Natural killer cell treated with Interleukin-12 subunit alpha and Interleukin-12 subunit beta and Interleukin-15 and Interleukin-18, amount 100 ng/mL, for 72 hours (primary cell): ENCODE measurements around the gene SIRPB1. TPM values are rescaled to one million over a fixed set of nuclear protein-coding genes. Genes with fewer than 3 reads are reported as not detected.
"Not testable (repeated sequence)": the region's sequence is repeated elsewhere in the genome, so short reads cannot be mapped to it uniquely, and the experiment has no call there.

Experiments used
- ATAC-seq, 2 donors: fragments of 150-1000 bp; cut with Tn5 transposase in 1 of 2; sonication (Bioruptor Pico), chemical (Tn5 transposase) in 1 of 2; 2 replicates each; pipeline ENCODE4 v1.10.0; 2021
- DNase-seq: peaks from one replicate; pipeline ENCODE4 v3.0.0; 2022; ENCODE audit warnings: low spot score
- H3K27ac Mint-ChIP-seq, 2 donors: 1 replicate in 1 of 2; 2 replicates in 1 of 2; pipeline ENCODE4 v1.8.0; 2022; ENCODE audit warnings: mixed read lengths in 2 of 2, mild to moderate bottlenecking in 1 of 2, moderate library complexity in 1 of 2
- H3K27me3 Mint-ChIP-seq, 2 donors: 1 replicate in 1 of 2; 2 replicates in 1 of 2; pipeline ENCODE4 v1.8.0; 2022; ENCODE audit warnings: mixed read lengths in 2 of 2
- H3K36me3 Mint-ChIP-seq: one replicate; pipeline ENCODE4 v1.8.0; 2022; ENCODE audit warnings: mixed read lengths
- H3K4me1 Mint-ChIP-seq, 2 donors: 1 replicate in 1 of 2; 2 replicates in 1 of 2; pipeline ENCODE4 v1.8.0; 2022; ENCODE audit warnings: low read depth in 2 of 2, mixed read lengths in 2 of 2, mild to moderate bottlenecking in 1 of 2
- H3K4me3 Mint-ChIP-seq: one replicate; pipeline ENCODE4 v1.8.0; 2022; ENCODE audit warnings: mixed read lengths
- H3K9me3 Mint-ChIP-seq: 2 replicates; pipeline ENCODE4 v1.8.0; 2022; ENCODE audit warnings: mixed read lengths
- total RNA-seq, 2 donors: library from RNA; stranded (reverse); gene quantifications; one replicate each; pipeline ENCODE4 v1.2.3, GENCODE V29; 2022

SIRPB1 gene
- total RNA-seq, 2 donors from 2014 or later = 2.7 TPM; not detected in 1

DNA sequence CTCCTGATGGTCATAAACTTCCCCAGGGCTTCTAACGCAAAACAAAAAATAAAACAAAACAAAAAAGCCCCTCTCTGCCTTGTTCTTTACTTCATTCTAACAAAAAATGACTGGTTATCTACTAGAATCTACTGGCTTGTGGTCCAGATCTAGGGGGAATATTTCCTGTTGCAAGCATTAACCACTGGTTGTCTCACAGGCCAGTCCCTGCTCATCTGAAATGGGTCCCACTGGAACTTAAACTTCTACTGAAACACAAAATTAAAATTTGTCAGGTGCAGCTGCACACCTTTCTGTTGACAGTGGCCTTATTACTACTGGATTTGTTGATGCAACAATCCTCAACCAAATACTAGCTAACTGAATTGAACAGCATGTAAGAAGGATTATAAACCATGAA is 32.3 kb upstream of the SIRPB1 start:
- no peak for DNase-seq
- no peaks in the 10 kb centered on the region for H3K9me3 Mint-ChIP-seq
- no peak for ATAC-seq
- H3K36me3 Mint-ChIP-seq = no peaks in the 10 kb centered on the region
- no peak overlapping the region for H3K4me3 Mint-ChIP-seq
- H3K4me1 Mint-ChIP-seq = peaks cover 19 to 37% of the 10 kb centered on the region in 2 donors
- no peak overlapping the region for H3K27ac Mint-ChIP-seq
- H3K27me3 Mint-ChIP-seq = peaks cover 0 to 5% of the 10 kb centered on the region in 2 donors

DNA sequence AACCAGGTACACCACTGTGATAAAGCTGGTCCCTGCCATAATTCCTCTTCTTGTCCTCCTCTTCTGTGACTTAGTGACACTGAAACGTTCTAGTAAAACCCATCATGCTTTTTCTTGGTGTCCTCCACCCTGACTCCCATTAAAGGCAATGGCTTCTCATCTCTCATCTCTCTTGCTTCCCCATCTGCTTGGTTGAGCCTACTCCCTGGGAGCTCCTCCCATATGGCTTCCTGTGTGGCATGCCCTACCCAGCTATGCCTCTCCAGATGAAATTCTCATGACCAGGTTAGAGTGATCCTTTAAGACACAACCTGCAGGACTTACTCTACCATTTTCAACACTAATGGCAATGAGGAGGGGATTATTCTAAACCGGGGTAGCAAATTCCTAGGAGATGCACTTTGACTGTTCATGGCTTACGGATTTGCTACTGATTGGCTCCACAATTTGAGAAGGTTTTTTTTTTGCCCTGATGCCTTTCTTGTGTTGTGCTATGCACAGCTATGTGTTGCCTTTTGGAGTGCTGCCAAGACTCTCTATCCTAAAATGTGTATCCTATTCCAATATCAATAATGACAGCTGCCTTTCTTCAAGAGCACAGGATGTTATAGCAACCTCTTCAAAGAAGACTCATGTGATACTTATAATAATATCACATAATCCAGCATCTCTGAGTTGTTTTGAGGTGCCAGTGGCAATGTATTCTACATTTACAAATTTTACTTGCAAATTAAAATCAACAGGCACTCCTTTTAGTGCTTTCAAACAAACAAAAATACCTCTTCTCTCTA is 31.7 kb upstream of the SIRPB1 start:
- DNase-seq (no peak), ATAC-seq (no peak)
- H3K36me3 Mint-ChIP-seq = no peaks in the 10 kb centered on the region
- no peaks in the 10 kb centered on the region for H3K9me3 Mint-ChIP-seq
- H3K4me3 Mint-ChIP-seq = no peak overlapping the region
- H3K27me3 Mint-ChIP-seq = peaks cover 0 to 5% of the 10 kb centered on the region in 2 donors
- H3K27ac Mint-ChIP-seq = no peak overlapping the region
- peaks cover 17 to 32% of the 10 kb centered on the region in 2 donors for H3K4me1 Mint-ChIP-seq

GRCh38 chr20:1648101-1648500 is 28.3 kb upstream of the SIRPB1 start:
- no peaks in the 10 kb centered on the region for H3K9me3 Mint-ChIP-seq
- H3K4me3 Mint-ChIP-seq = no peak overlapping the region
- DNase-seq (no peak), ATAC-seq (peak in 1 of 2 donors; percentile 53)
- peaks cover 0 to 2% of the 10 kb centered on the region in 2 donors for H3K27me3 Mint-ChIP-seq
- H3K27ac Mint-ChIP-seq = no peak overlapping the region
- no peaks in the 10 kb centered on the region for H3K36me3 Mint-ChIP-seq
- peaks cover 13 to 18% of the 10 kb centered on the region in 2 donors for H3K4me1 Mint-ChIP-seq

GRCh38 chr20:1646975-1647431 is 27.2 kb upstream of the SIRPB1 start:
- H3K4me3 Mint-ChIP-seq = no peak overlapping the region
- no peaks in the 10 kb centered on the region for H3K9me3 Mint-ChIP-seq
- no peaks in the 10 kb centered on the region for H3K27me3 Mint-ChIP-seq
- H3K4me1 Mint-ChIP-seq = peaks cover 7 to 10% of the 10 kb centered on the region in 2 donors
- DNase-seq (no peak), ATAC-seq (no peak)
- no peaks in the 10 kb centered on the region for H3K36me3 Mint-ChIP-seq
- no peak overlapping the region for H3K27ac Mint-ChIP-seq

DNA sequence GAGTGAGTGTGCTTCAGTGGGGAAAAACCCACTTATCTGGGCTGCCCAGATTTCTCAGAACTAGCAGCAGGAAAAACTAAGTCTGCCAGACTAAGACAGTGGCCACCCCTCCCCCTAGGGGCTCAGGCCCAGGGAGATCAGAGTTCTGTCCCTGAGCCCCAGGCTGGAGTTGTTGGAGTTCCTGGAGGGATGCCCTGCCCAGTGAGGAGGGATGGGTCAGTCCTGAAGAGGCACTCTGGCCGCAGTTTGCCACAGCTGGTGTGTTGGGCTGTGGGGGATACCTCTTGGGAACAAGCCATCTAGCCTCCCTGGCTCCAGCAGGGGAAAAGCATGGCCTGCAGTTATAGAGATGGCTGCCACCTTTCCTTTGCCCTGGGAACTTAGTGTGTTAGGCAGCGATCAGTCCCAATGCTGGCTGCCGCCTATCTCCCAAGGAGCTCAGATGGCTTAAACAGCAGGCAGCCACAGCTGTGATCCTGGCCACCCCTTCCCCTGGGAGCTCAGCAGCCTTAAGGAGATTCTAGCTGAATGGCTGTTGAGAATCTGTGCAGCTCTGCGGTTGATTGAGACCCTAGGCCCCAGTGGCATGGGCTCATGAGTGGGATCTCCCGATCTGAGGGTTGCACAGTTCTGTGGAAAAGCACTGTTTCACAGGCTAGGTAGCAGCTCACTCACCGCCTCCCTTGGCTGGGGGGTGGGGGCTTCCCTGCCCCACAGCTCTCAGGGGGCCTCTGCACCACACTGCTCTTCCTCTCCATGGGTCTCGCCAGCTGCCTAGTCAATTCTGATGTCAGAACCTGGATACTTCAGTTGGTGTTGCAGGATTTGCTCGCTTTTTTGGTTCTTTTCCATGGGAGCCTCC is 24.5 kb upstream of the SIRPB1 start:
- H3K4me3 Mint-ChIP-seq = no peak overlapping the region
- ATAC-seq = peak in 1 of 2 donors; percentile 15
- no peak overlapping the region for H3K27ac Mint-ChIP-seq
- no peak for DNase-seq
- H3K9me3 Mint-ChIP-seq = no peaks in the 10 kb centered on the region
- H3K36me3 Mint-ChIP-seq = no peaks in the 10 kb centered on the region
- H3K4me1 Mint-ChIP-seq = no peaks in the 10 kb centered on the region
- H3K27me3 Mint-ChIP-seq = peaks cover 0 to 4% of the 10 kb centered on the region in 2 donors

GRCh38 chr20:1638643-1639042 is 18.8 kb upstream of the SIRPB1 start:
- not testable (repeated sequence) for H3K4me3 Mint-ChIP-seq, DNase-seq, H3K36me3 Mint-ChIP-seq, H3K27ac Mint-ChIP-seq, H3K27me3 Mint-ChIP-seq, H3K9me3 Mint-ChIP-seq, ATAC-seq, H3K4me1 Mint-ChIP-seq

GRCh38 chr20:1637755-1638154 is 17.9 kb upstream of the SIRPB1 start:
- ATAC-seq (no peak), DNase-seq (no peak)
- Mint-ChIP-seq H3K27ac (no peak overlapping the region), H3K4me1 (no peaks in the 10 kb centered on the region), H3K27me3 (peaks cover 0 to 4% of the 10 kb centered on the region in 2 donors), H3K36me3 (no peaks in the 10 kb centered on the region), H3K9me3 (no peaks in the 10 kb centered on the region), H3K4me3 (no peak overlapping the region)

GRCh38 chr20:1637226-1637625 is 17.4 kb upstream of the SIRPB1 start:
- ATAC-seq = no peak
- no peak for DNase-seq

GRCh38 chr20:1636621-1637020 is 16.8 kb upstream of the SIRPB1 start:
- H3K4me1 Mint-ChIP-seq = peaks cover 0 to 11% of the 10 kb centered on the region in 2 donors
- H3K27ac Mint-ChIP-seq = no peak overlapping the region
- H3K4me3 Mint-ChIP-seq = no peak overlapping the region
- H3K9me3 Mint-ChIP-seq = no peaks in the 10 kb centered on the region
- DNase-seq (no peak), ATAC-seq (peak; percentile 17 to 36)
- H3K27me3 Mint-ChIP-seq = peaks cover 0 to 4% of the 10 kb centered on the region in 2 donors
- H3K36me3 Mint-ChIP-seq = no peaks in the 10 kb centered on the region

More at GRCh38 chr20:1637226-1637625, 17.4 kb upstream of the SIRPB1 start:
- no peaks in the 10 kb centered on the region for H3K9me3 Mint-ChIP-seq
- peaks cover 0 to 4% of the 10 kb centered on the region in 2 donors for H3K27me3 Mint-ChIP-seq
- peaks cover 0 to 4% of the 10 kb centered on the region in 2 donors for H3K4me1 Mint-ChIP-seq
- no peaks in the 10 kb centered on the region for H3K36me3 Mint-ChIP-seq
- no peak overlapping the region for H3K27ac Mint-ChIP-seq
- no peak overlapping the region for H3K4me3 Mint-ChIP-seq

GRCh38 chr20:1635291-1635979 is 15.6 kb upstream of the SIRPB1 start:
- no peak for DNase-seq
- H3K36me3 Mint-ChIP-seq = no peaks in the 10 kb centered on the region
- H3K27ac Mint-ChIP-seq = no peak overlapping the region
- H3K27me3 Mint-ChIP-seq = peaks cover 0 to 4% of the 10 kb centered on the region in 2 donors
- peaks cover 0 to 12% of the 10 kb centered on the region in 2 donors for H3K4me1 Mint-ChIP-seq
- H3K4me3 Mint-ChIP-seq = no peak overlapping the region
- H3K9me3 Mint-ChIP-seq = no peaks in the 10 kb centered on the region
- ATAC-seq = no peak

DNA sequence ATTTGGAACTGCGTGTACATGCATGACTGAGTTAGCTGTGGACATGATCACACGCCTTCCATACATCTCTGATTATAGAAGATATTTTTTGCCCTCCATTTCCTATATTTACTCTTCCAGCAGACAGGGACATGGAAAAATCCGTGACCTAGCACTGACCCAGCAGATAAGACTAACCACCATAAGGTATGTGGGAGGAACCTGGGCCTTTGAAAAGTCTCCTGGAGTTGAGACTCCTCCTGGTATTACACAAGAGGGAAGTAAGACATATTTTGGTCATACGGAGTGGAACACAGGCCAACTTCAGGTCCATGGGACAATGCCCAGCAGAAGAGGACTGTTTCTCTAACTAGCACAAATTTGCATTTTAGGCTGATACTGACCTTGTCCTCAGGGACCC is 13.7 kb upstream of the SIRPB1 start:
- Mint-ChIP-seq H3K4me1 (peaks cover 0 to 12% of the 10 kb centered on the region in 2 donors), H3K36me3 (no peaks in the 10 kb centered on the region), H3K4me3 (no peak overlapping the region), H3K27ac (no peak overlapping the region), H3K9me3 (no peaks in the 10 kb centered on the region), H3K27me3 (no peaks in the 10 kb centered on the region)
- DNase-seq (no peak), ATAC-seq (no peak)

DNA sequence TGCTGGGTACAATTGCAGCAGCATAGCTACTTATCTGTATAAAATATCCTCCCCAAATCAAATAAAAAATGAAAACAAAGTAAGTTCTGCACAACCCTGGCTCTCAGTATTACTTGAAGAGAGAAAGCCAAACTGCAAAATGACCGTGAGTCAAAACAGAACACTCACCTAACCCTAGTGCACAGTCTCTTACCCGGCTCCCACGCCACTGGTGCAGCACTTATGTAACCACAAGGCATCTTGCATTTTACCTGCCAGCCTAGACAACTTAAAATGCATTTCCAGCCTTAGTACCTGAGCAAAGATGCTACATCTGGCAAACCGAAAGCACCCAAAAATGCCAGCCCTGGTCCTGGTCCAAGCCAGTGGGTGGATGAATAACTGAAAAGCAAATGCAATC is 12.4 kb upstream of the SIRPB1 start:
- DNase-seq (no peak), ATAC-seq (peak in 1 of 2 donors; percentile 78)
- H3K27ac Mint-ChIP-seq = no peak overlapping the region
- H3K9me3 Mint-ChIP-seq = no peaks in the 10 kb centered on the region
- H3K4me1 Mint-ChIP-seq = peaks cover 0 to 12% of the 10 kb centered on the region in 2 donors
- peaks cover 0 to 6% of the 10 kb centered on the region in 2 donors for H3K27me3 Mint-ChIP-seq
- H3K4me3 Mint-ChIP-seq = no peak overlapping the region
- no peaks in the 10 kb centered on the region for H3K36me3 Mint-ChIP-seq

DNA sequence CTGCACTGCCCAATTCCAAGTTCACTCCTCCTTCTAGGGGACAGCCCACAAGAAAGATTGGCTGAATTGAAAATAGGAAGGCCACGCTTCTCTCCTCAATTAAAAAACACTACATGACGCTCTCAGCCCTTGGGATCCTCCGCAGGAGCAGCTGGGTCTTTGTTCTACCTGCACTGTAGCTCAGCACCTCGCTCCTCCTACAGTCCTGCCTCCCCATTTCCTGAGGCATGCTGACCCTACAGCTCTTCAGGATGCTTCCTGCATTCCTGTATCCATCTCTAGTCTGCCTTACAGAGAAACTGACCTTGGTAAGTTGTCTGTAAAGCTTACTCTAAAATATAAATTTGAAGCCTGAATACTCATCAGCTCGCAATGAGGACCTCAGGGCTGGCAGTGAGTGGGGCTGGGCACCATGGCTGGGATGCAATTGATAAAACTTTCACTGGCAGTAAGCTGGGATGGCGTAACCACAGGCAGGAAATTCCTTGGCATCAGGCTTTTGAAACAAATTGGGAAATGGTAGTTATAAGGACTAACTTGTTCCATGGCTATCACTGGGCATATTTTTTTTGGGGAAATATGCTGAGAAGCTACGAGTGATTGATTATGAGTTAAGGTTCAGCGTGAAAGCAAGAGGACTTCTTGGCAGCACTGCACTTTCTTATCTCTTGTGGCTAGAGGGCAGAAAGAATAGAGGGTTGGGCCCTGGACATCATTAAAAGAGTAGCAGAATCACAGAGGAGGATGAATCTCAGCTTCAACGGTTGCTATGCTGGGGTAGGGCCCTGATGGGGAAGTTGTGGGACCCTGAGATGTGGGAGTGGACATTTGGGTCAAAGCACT is 11.7 kb upstream of the SIRPB1 start:
- no peak for ATAC-seq
- H3K27ac Mint-ChIP-seq = no peak overlapping the region
- DNase-seq = no peak
- H3K9me3 Mint-ChIP-seq = no peaks in the 10 kb centered on the region
- peaks cover 0 to 12% of the 10 kb centered on the region in 2 donors for H3K4me1 Mint-ChIP-seq
- no peaks in the 10 kb centered on the region for H3K36me3 Mint-ChIP-seq
- H3K4me3 Mint-ChIP-seq = no peak overlapping the region
- peaks cover 0 to 6% of the 10 kb centered on the region in 2 donors for H3K27me3 Mint-ChIP-seq
